ENCODE measurements around the gene MED23. TPM values are rescaled to one million over a fixed set of nuclear protein-coding genes. Genes with fewer than 3 reads are reported as not detected.

MED23 gene
- total and polyA plus RNA-seq, 10 of the 15 experiments (the other 5 are each of a cell fraction or from before 2014, with no cell fraction given), result 7.1 to 42.9 (median 19.6) TPM

DNA sequence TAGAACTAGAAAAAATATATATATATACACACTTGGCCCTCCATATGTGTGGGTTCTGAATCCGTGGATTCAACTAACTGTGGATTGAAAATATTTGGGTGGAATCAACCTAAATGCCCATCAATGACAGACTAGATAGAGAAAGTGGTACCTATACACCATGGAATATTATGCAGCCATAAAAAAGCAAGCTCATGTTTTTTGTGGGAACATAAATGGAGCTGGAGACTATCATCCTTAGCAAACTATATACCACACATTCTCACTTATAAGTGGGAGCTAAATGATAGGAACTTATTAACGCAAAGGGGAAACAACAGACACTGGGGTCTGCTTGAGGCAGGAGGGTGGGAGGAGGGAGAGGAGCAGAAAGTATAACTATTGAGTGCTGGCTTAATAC lies 45.1 kb upstream of the MED23 start (continued):
- TF ChIP-seq, protein P1, sequence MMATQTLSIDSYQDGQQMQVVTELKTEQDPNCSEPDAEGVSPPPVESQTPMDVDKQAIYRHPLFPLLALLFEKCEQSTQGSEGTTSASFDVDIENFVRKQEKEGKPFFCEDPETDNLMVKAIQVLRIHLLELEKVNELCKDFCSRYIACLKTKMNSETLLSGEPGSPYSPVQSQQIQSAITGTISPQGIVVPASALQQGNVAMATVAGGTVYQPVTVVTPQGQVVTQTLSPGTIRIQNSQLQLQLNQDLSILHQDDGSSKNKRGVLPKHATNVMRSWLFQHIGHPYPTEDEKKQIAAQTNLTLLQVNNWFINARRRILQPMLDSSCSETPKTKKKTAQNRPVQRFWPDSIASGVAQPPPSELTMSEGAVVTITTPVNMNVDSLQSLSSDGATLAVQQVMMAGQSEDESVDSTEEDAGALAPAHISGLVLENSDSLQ (IDR thresholded peaks at IDR 0.05), result no peak
- TF ChIP-seq ASH2L (IDR thresholded peaks at IDR 0.05; ENCODE audit: borderline replicate concordance, low read depth) (no peak), ELK1 (IDR thresholded peaks at IDR 0.05; ENCODE audit: low read depth, low read length) (no peak), ATF3 (IDR thresholded peaks at IDR 0.05; ENCODE audit: borderline replicate concordance, extremely low read depth, low read depth, low read length) (no peak), HDAC6 (IDR thresholded peaks at IDR 0.05; ENCODE audit: unreplicated experiment) (no peak), NRF1 (conservative IDR thresholded peaks at IDR 0.05; ENCODE audit: low read depth, low read length) (no peak), CHD1 (IDR thresholded peaks at IDR 0.05; ENCODE audit: low read depth, low read length) (no peak)

DNA sequence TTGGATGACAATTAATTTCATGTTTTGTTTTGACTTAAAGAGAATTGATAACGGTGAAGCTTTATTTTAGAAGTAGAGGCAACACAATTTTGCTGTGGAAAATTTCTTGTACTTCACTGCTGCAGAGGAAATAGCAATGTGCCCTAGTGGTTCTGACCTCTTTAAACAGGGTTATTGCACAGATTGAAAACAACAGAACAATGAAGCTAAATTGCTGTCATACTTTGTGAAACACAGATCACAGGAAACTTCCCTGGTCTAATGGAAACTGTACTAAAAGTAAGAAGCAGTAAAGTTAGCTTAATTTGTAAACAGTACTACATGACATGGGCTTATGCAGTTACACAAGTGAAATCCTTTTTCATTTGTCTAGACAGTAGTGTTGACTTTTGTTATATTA lies 41.8 kb upstream of the MED23 start:
- Histone ChIP-seq H3K9me3 (replicated peaks; ENCODE audit: control insufficient read depth, insufficient read depth, low read length) (no peaks in the 10 kb centered on the region), H3K9ac (ENCODE audit: control insufficient read depth, insufficient read depth, low read length) (no peak overlapping the region), H4K20me1 (ENCODE audit: control insufficient read depth, insufficient read depth) (no peaks in the 10 kb centered on the region), H3K27ac (ENCODE audit: control insufficient read depth, insufficient read depth) (no peak overlapping the region), H3K27me3 (replicated peaks in 1 of 2; ENCODE audit: control insufficient read depth in 2 of 2, insufficient read depth in 2 of 2, low read length in 1 of 2) (peaks cover 0 to 3% of the 10 kb centered on the region in 2 experiments; a peak in 2 of 4 replicates), H2AFZ (ENCODE audit: control insufficient read depth, low read depth, low read length) (no peak overlapping the region), H3K4me2 (ENCODE audit: control insufficient read depth, insufficient read depth) (no peak overlapping the region), H3K4me3 (no peak overlapping the region), H3K79me2 (ENCODE audit: control insufficient read depth, insufficient read depth, low read length) (no peaks in the 10 kb centered on the region), H3K36me3 (ENCODE audit: control insufficient read depth in 2 of 2, insufficient read depth in 2 of 2, low read length in 1 of 2) (no peaks in the 10 kb centered on the region), H3K4me1 (ENCODE audit: control insufficient read depth, insufficient read depth, low read length) (no peaks in the 10 kb centered on the region)
- 7% methylated on average over 1 of the region's 1 CpG for WGBS (ENCODE audit: insufficient coverage, insufficient replicate concordance, low lambda C conversion rate, missing lambda C conversion rate)
- no TSS peak for BruUV-seq (replicated peaks)
- FAIRE-seq (no peak), DNase-seq (ENCODE audit: low read depth, low spot score) (no peak), ATAC-seq (no peak)
- ChIA-PET RAD21 (ENCODE audit: unreplicated experiment) (interaction anchor here (1.0 kb wide), 1 partner anchor 41 kb away, joined by 3 read pairs; no protein-coding TSS in a partner anchor), POLR2A (no interaction called here), CTCF (interaction anchor here (0.9 to 1.8 kb wide), 3 partner anchors 12 to 41 kb away, joined by 3 to 4 read pairs (median 3); partner anchors contain the start of gene MED23), SMC1A (ENCODE audit: uncharacterized antibody, unreplicated experiment) (no interaction called here)
- in situ Hi-C loops (cut with MboI) (no loop called here), intact Hi-C loops (cut with micrococcal nuclease; ENCODE audit: unreplicated experiment) (no loop called here)
- no peak for TF ChIP-seq SMARCA5 (IDR thresholded peaks at IDR 0.05)
- no peak for TF ChIP-seq FOS (IDR thresholded peaks at IDR 0.05; ENCODE audit: borderline replicate concordance, extremely low read depth, insufficient read length)
- no peak for TF ChIP-seq IRF5 (IDR thresholded peaks at IDR 0.05; ENCODE audit: borderline replicate concordance)
- TF ChIP-seq ZBED1 (IDR thresholded peaks at IDR 0.05; ENCODE audit: borderline replicate concordance), result no peak
- TF ChIP-seq CREB1 (IDR thresholded peaks at IDR 0.05; ENCODE audit: low read depth), result no peak
- TF ChIP-seq, protein P2, sequence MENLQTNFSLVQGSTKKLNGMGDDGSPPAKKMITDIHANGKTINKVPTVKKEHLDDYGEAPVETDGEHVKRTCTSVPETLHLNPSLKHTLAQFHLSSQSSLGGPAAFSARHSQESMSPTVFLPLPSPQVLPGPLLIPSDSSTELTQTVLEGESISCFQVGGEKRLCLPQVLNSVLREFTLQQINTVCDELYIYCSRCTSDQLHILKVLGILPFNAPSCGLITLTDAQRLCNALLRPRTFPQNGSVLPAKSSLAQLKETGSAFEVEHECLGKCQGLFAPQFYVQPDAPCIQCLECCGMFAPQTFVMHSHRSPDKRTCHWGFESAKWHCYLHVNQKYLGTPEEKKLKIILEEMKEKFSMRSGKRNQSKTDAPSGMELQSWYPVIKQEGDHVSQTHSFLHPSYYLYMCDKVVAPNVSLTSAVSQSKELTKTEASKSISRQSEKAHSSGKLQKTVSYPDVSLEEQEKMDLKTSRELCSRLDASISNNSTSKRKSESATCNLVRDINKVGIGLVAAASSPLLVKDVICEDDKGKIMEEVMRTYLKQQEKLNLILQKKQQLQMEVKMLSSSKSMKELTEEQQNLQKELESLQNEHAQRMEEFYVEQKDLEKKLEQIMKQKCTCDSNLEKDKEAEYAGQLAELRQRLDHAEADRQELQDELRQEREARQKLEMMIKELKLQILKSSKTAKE (IDR thresholded peaks at IDR 0.05; ENCODE audit: low read depth, poor library complexity, severe bottlenecking), result no peak
- no peak for TF ChIP-seq CREM (IDR thresholded peaks at IDR 0.05; ENCODE audit: low read depth)

Data from GM12878 (cell line).